Vagina (tissue), 2 donors: ENCODE data around the gene PTPN11. TPM values are rescaled to one million over a fixed set of nuclear protein-coding genes. Genes with fewer than 3 reads are reported as not detected.

Experiments
- DNase-seq, 2 donors: peaks; one replicate each; pipeline ENCODE4 v3.0.0-alpha.2; 2017; ENCODE audit errors: extremely low spot score in 2 of 2
- H3K27ac ChIP-seq: fragments of 200-600 bp; sonication (generic); one replicate; pipeline ENCODE4 v1.5.1; 2019
- H3K27me3 ChIP-seq: fragments of 200-600 bp; sonication (generic); one replicate; pipeline ENCODE4 v1.5.1; 2019
- H3K36me3 ChIP-seq, 2 donors: fragments of 200-600 bp; sonication (generic); one replicate each; pipeline ENCODE4 v1.5.1; 2017 to 2019
- H3K4me1 ChIP-seq: fragments of 200-600 bp; sonication (generic); one replicate; pipeline ENCODE4 v1.5.1; 2019
- H3K4me3 ChIP-seq, 2 donors: fragments of 200-600 bp; sonication (generic); 1 replicate in 1 of 2; 2 replicates in 1 of 2; pipeline ENCODE4 v1.5.1; 2016 to 2019
- H3K9me3 ChIP-seq: fragments of 200-600 bp; sonication (generic); one replicate; pipeline ENCODE4 v1.5.1; 2019
- CTCF ChIP-seq, 3 experiments: fragments of 450-650 bp in 2 of 3; fragments of 200-600 bp in 1 of 3; sonication (generic) in 1 of 3; IDR thresholded peaks; one replicate each; pipeline ENCODE4 v1.5.1; 2017 to 2019; ENCODE audit warnings: antibody characterized with exemption in 3 of 3, mild to moderate bottlenecking in 2 of 3, moderate library complexity in 2 of 3
- POLR2A ChIP-seq, 2 donors: fragments of 450-650 bp; IDR thresholded peaks; one replicate each; pipeline ENCODE4 v1.6.1; 2017; ENCODE audit warnings: antibody characterized with exemption in 2 of 2, mild to moderate bottlenecking in 2 of 2, moderate library complexity in 2 of 2
- POLR2AphosphoS5 ChIP-seq, 2 donors: sonication (generic); formaldehyde crosslinking; IDR thresholded peaks; one replicate each; pipeline ENCODE4 v1.9.0; 2017; ENCODE audit warnings: antibody characterized with exemption in 2 of 2, mild to moderate bottlenecking in 2 of 2, low read depth in 1 of 2; ENCODE audit not compliant: insufficient read depth in 1 of 2
- intact Hi-C: fragments of 100-400 bp; cut with DNase I; formaldehyde crosslinking; loops from one replicate; pipeline ENCODE4 v1.15.1; 2023
- total RNA-seq: library from RNA; depleted of rRNA; stranded (reverse); fragments of >200 nt; gene quantifications from one replicate; pipeline ENCODE4 v1.2.3, GENCODE V29; 2016

The PTPN11 gene
- total RNA-seq: 57.2 TPM

GRCh38 chr12:112418608-112419296, at the start of gene PTPN11:
PTPN11 (plus strand) TSS chr12:112418947; CDS start chr12:112419112, 165 bp downstream.
- Histone ChIP-seq H3K27ac (peak within 1 kb of the TSS; percentile 99), H3K4me1 (peaks cover 55% of the 10 kb centered on the region), H3K4me3 (peak within 1 kb of the TSS; percentile 92 to 93), H3K27me3 (no peaks in the 10 kb centered on the region), H3K9me3 (no peaks in the 10 kb centered on the region), H3K36me3 (no peaks in the 10 kb centered on the region)
- TF ChIP-seq CTCF (IDR thresholded peaks at IDR 0.05): peak in 2 of 3 experiments; percentile 6 to 34
- peak in 1 of 2 donors; percentile 67 for TF ChIP-seq POLR2A (IDR thresholded peaks at IDR 0.05)
- peak; percentile 87 to 88 for TF ChIP-seq POLR2AphosphoS5 (IDR thresholded peaks at IDR 0.05; ENCODE audit: insufficient read depth in 1 of 2, low read depth in 1 of 2)
- intact Hi-C loops: no loop called here
- DNase-seq: no peak

GRCh38 chr12:112370199-112370598, 48.5 kb upstream of the PTPN11 start:
- no peaks in the 10 kb centered on the region for H3K9me3 ChIP-seq
- no peak for TF ChIP-seq POLR2AphosphoS5 (IDR thresholded peaks at IDR 0.05; ENCODE audit: insufficient read depth in 1 of 2, low read depth in 1 of 2)
- intact Hi-C loops: no loop called here
- H3K27me3 ChIP-seq: no peaks in the 10 kb centered on the region
- no peak overlapping the region for H3K27ac ChIP-seq
- DNase-seq: no peak
- H3K36me3 ChIP-seq: no peaks in the 10 kb centered on the region
- H3K4me3 ChIP-seq: no peak overlapping the region
- peaks cover 21% of the 10 kb centered on the region for H3K4me1 ChIP-seq

GRCh38 chr12:112370868-112371510, 47.8 kb upstream of the PTPN11 start:
- Histone ChIP-seq H3K27me3 (no peaks in the 10 kb centered on the region), H3K4me1 (peaks cover 21% of the 10 kb centered on the region), H3K36me3 (no peaks in the 10 kb centered on the region), H3K27ac (no peak overlapping the region), H3K9me3 (no peaks in the 10 kb centered on the region), H3K4me3 (no peak overlapping the region)
- intact Hi-C loops: no loop called here
- no peak for DNase-seq
- no peak for TF ChIP-seq CTCF (IDR thresholded peaks at IDR 0.05)
- no peak for TF ChIP-seq POLR2A (IDR thresholded peaks at IDR 0.05)
- no peak for TF ChIP-seq POLR2AphosphoS5 (IDR thresholded peaks at IDR 0.05; ENCODE audit: insufficient read depth in 1 of 2, low read depth in 1 of 2)

GRCh38 chr12:112374166-112374740, 44.5 kb upstream of the PTPN11 start:
- Histone ChIP-seq H3K27ac (no peak overlapping the region), H3K9me3 (no peaks in the 10 kb centered on the region), H3K4me1 (peaks cover 26% of the 10 kb centered on the region), H3K36me3 (no peaks in the 10 kb centered on the region), H3K4me3 (no peak overlapping the region), H3K27me3 (no peaks in the 10 kb centered on the region)
- TF ChIP-seq POLR2A (IDR thresholded peaks at IDR 0.05) (no peak), CTCF (IDR thresholded peaks at IDR 0.05) (no peak), POLR2AphosphoS5 (IDR thresholded peaks at IDR 0.05; ENCODE audit: insufficient read depth in 1 of 2, low read depth in 1 of 2) (no peak)
- no peak for DNase-seq
- intact Hi-C loops: no loop called here

- Histone ChIP-seq H3K27ac (no peak overlapping the region), H3K4me1 (peaks cover 34% of the 10 kb centered on the region), H3K36me3 (no peaks in the 10 kb centered on the region), H3K4me3 (no peak overlapping the region), H3K27me3 (no peaks in the 10 kb centered on the region), H3K9me3 (no peaks in the 10 kb centered on the region)
- DNase-seq: no peak
- no peak for TF ChIP-seq POLR2AphosphoS5 (IDR thresholded peaks at IDR 0.05; ENCODE audit: insufficient read depth in 1 of 2, low read depth in 1 of 2)
- no peak for TF ChIP-seq POLR2A (IDR thresholded peaks at IDR 0.05)
- TF ChIP-seq CTCF (IDR thresholded peaks at IDR 0.05): no peak
- intact Hi-C loops: no loop called here
Measured at GRCh38 chr12:112375105-112375504, 43.6 kb upstream of the PTPN11 start.
